NK-92 (cell line): ENCODE data around the gene PIP.
"Not testable (repeated sequence)": the region's sequence is repeated elsewhere in the genome, so short reads cannot be mapped to it uniquely, and the experiment has no call there.

Source experiments
- DNase-seq: peaks from one replicate; lab custom pipeline; 2025; ENCODE audit not compliant: unreplicated experiment; lab: John Stamatoyannopoulos, UW

PIP gene, protein sequence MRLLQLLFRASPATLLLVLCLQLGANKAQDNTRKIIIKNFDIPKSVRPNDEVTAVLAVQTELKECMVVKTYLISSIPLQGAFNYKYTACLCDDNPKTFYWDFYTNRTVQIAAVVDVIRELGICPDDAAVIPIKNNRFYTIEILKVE

DNA sequence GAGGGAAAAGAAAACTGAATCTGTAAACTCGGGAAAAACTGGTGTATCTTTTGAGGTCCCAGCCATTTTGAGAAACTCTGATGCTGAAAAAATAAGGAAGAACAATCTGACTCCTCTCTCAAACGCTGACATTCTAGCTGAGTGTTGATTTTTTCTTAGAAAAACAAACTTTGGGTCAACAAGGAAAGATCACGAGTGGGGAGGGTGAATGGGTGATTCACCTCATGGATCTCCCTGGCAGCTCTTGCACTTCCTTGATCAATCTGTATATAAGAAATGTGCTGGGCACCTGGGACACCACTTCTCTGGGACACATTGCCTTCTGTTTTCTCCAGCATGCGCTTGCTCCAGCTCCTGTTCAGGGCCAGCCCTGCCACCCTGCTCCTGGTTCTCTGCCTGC is at the start of gene PIP:
Gene PIP, plus strand, starts transcription at position 297 of the 400 bp plus-strand sequence. Its CDS starts 40 bp downstream, at position 337.
- no peak for DNase-seq

DNA sequence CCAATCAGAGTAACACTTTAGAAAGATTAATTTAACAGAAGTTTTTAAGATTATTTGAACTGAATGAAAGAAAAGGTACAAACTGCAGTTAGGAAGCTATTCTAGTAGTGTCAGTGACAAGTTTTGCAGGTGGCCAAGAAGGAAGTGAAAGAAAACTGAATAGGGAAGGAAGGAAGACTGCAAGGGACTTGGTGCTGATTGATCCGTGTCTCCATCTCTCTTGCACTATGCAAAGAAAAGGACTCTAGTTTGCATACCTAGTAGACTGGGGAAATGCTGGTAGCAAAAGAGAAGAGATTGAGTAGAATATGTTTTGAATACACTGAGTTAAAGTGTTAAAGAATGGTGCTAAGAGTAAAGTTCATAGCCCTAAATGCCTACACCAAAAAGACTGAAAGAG is 46.8 kb upstream of the PIP start:
- DNase-seq: no peak

DNA sequence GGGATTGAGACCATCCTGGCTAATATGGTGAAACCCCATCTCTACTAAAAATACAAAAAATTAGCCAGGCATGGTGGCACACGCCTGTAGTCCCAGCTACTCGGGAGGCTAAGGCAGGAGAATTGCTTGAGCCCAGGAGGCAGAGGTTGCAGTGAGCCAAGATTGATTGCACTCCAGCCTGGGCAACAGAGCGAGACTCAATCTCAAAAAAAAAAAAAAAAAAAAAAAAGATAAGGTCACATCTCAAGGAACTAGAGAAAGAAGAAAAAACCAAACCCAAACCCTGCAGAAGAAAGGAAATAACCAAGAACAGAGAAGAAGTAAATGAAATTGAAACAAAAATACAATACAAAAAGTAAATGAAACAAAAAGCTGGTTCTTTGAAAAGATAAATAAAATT is 46.3 kb upstream of the PIP start:
- DNase-seq: not testable (repeated sequence)

DNA sequence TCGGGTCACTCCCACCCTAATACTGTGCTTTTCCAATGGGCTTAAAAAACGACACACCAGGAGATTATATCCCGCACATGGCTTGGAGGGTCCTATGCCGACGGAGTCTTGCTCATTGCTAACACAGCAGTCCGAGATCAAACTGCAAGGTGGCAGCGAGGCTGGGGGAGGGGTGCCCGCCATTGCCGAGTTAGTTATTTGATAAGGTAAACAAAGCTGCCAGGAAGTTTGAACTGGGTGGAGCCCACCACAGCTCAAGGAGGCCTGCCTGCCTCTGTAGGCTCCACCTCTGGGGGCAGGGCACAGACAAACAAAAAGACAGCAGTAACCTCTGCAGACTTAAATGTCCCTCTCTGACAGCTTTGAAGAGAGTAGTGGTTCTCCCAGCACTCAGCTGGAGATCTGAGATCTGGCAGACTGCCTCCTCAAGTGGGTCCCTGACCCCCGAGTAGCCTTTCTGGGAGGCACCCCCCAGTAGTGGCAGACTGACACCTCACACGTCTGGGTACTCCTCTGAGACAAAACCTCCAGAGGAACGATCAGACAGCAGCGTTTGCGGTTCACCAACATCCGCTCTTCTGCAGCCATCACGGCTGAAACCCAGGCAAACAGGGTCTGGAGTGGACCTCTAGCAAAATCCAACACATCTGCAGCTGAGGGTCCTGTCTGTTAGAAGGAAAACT is 43.2 kb upstream of the PIP start:
- DNase-seq: not testable (repeated sequence)

DNA sequence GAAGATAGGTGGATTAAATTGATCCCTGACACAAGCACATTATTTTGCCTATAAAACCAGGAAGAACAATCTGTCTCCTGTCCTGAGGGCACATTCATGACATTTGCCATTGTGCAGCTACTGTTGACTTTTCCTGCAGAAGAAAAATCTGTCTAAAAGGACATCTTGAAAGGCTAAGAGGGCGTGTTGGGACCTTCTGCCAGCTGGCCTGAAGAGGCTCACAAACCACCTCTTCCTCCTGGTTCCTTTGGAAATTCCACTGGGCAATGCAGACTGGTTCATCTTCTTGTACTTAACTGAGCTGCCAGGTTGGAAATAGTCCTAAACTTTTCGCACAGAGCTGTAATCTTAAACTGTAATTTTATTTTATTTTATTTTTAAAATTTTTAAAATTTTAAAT is 35.7 kb upstream of the PIP start:
- DNase-seq: no peak

DNA sequence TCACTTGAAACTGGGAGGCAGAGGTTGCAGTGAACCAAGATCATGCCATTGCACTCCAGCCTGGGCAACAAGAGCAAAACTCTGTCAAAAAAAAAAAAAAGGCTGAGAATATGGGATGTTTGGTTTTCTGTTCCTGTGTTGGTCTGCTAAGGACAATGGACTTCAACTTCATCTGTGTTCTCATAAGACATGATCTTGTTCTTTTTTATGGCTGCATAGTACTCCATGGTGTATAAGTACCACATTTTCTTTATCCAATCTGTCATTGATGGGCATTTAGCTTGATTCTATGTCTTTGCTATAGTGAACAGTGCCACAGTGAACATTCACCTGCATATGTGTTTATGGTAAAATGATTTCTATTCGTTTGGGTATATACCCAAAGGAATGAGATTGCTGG is 32.3 kb upstream of the PIP start:
- not testable (repeated sequence) for DNase-seq

DNA sequence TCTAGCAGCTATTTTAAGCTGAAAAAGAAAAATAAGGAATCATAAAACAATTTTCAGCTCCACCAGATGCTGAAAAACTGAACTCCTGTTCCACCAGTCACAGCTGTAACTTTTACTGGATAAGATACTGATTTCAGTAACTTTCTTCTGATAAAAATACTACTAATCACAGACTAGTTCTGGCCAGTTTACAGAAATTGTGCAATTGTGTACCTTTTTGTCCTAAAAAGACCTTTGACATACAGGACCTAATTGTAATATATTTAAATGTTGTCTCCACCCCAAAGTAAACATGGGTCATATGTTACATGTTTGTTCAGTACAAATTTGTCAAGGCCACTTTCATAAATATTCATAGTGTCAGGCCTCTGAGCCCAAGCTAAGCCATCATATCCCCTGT is 27.1 kb upstream of the PIP start:
- no peak for DNase-seq

DNA sequence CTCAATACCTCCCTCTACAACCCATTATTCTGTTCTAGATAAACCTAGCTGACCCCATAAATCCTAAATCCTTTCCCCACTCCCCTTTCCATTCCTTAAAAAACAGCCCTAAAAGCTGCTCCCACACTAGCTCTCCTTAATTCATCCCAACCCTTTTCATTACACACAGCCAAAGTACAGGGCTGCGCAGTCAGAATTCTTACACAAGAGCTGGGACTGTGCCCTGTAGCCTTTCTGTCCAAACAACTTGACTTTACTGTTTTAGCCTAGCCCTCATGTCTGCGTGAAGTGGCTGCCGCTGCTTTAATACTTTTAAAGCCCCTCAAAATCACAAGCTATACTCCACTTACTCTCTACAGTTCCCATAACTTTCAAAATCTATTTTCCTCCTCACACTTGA is 23.9 kb upstream of the PIP start:
- not testable (repeated sequence) for DNase-seq

DNA sequence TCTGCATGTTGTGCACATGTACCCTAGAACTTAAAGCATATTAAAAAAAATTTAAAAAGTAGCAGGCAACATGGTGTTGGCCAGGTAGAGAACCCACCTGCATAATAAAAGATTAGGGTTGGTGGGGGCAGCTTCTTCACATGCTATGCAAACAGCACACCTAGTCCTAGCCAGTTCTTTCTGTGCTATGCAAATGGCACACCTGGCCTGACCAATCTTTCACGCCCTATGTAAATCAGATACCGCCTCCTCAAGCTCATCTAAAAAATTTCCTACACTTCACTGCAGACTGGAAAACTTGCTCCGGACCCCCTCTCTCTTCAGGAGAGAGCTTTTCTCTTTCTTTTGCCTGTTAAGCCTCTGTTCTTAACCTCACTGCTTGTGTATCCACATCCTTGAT is 14.5 kb upstream of the PIP start:
- no peak for DNase-seq

DNA sequence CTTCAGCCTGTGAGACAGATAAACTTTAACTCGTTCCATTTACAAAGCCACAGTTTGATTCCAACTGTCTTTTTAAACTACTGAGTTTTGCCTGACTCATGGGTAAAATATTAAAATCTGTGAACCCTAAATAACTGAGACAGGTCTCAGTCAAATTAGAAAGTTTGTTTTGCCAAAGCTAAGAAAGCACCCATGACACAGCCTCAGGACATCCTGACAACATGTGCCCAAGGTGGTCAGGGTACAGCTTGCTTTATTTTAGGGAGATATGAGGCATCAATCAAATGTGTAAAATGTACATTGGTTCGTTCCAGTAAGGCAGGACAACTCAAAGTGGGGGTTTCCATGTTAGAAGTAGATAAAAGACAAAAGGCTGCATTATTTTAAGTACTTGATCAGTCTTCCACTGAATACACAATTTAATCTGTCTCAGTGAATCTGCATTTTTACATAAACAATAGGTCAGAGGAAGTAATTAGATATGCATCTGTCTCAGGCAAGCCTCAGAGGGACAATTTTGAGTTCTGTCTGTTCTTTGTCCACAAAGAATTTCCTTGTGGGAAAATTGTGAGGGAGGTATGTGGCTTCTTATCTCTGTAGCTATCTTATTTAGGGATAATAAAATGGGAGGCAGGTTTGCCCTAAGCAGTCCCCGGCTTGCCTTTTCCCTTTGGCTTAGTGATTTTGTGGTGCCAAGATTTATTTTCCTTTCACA is 11.0 kb upstream of the PIP start:
- no peak for DNase-seq

DNA sequence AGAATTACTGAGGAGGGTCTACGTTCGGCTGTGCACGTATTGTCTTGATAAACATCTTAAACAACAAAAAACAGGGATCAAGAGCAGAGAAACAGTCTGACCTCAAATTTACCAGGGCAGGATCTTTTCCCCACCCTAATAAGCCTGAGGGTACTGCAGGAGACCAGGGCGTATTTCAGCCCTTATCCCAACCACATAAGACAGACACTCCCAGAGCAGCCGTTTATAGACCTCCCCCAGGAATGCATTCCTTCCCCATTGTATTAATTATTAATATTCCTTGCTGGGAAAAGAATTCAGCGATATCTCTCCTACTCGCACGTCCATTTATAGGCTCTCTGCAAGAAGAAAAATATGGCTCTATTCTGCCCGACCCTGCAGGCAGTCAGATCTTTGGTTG is 8.6 kb upstream of the PIP start:
- not testable (repeated sequence) for DNase-seq

DNA sequence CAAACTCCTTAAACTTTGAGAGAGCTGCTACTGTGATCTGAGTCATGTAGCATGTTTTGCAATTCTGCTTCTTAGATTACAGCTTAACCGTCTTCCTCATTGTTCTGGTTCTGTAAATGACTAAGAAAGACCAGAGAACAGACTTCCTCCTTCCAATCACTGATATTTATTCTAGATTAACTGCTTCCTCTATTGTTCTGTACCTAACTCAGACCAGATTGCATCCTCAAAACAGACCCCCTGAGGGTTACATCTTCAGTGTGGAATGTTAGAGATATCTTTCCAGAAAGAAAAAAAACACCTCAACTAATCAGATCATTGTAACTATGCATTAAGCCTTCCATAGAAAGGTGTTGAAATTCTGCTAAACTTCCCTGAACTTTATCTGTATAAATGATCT is 5.7 kb upstream of the PIP start:
- no peak for DNase-seq

DNA sequence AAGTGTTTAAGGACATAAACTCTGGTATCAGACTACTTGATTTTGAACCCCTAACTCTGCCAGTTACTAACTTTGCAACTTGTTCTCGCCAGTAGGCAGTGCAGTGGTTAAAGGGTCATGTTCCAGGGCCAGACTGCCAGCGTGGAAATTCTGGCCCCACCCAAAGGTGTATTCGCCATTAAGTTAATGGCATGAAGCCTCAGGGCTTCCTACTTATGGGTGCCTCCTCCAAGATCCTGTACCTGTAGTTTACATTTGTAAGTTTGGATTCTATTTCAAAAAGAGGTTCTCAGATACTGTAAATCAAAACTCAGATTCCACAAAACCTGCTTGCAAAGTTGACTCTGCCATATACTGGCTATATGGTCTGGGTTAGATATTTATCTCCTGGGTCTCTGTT is 2.8 kb upstream of the PIP start:
- DNase-seq: no peak

DNA sequence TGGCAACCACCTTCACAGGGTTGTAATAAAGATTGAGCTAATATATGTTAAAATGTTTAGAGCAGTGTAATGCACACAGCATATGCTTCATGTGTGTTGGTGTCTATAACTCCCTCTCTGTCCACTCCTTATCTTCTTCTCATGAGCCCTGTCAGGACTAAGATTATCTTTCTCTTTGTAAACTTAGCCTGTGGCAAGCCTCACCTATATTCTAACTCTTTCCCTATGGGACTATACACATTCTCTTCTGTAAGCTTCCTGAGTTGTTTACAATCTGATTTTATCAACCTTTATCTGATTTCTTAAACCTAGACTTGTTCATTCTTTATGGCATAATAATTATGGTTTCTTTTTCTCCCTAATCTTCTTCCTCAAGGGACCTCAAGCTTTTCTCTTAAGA is 2.4 kb upstream of the PIP start:
- no peak for DNase-seq

DNA sequence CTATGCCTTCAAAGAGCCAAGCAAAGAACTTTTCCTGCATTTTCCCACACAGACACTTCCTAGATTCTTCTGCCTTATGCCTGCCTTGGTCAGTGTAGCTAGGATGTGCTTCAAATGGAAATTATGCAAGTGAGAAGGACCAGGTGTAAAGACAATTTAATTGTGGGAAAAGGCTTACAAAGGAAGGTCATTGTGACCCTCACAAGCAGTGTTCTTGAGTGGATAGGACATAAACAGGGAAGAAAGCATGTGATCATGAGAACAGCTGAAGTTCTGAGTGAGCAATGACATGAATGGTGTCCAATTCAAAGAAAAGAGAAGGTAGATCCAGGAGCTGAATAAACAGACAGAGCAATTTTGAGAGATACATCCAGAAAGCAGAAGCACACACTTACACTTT is 1.3 kb upstream of the PIP start:
- no peak for DNase-seq

DNA sequence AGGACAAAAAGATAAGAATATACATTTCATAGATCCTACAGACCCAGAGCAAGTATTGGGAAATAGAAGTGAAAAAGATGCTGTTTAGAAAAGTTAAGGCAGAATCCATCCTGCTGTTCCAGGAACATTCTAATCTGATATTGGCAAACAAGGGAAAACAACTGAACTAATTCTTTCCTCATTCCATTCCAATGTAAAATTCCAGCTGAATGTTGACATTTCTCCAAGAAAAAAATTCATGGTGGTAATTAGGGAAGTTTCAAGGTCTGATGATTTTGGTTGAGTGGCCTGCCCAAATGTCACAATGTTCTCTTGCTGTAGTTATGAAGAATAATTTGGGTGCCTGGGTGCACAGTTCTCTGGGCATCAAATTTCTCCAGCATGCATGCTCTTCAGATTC is 15.2 kb downstream of the PIP start:
- no peak for DNase-seq

DNA sequence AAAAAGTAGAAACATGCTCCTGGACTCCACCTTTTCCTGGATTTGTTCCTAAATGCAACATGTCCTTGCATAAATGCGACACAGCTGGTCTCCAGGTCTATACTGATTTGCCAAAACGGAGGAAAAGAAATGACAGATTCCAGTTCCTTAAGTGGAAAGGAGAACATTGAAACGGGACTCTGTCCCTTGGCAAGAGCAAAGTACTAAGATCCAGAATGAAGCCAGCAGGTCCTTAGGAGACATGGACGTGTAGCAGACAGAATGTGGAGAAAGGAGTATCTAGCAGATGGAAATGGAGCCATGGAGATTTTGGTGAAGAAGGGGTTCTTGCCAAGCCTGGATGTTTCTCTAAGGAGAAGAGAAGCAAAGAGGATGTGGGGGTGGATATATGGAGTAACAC is 16.2 kb downstream of the PIP start:
- DNase-seq: no peak

DNA sequence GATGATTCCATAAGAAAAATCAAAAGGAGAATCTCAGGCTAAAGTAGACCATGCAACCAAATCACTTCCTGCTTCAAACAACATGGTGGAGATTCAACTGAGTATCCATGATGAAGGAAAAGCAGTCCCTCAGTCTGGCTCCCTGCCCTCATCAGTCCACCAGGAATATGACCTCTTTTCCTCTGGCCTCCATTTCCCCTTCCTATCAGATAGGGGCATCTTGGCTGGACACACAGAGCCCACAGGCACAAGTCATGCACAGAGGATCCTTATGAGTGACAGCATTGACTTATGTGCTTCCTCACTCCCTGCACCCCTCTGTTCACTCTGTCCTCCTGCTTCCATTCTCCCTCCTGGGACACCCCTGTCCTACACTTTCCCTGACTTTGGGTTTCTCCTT is 16.8 kb downstream of the PIP start:
- no peak for DNase-seq

DNA sequence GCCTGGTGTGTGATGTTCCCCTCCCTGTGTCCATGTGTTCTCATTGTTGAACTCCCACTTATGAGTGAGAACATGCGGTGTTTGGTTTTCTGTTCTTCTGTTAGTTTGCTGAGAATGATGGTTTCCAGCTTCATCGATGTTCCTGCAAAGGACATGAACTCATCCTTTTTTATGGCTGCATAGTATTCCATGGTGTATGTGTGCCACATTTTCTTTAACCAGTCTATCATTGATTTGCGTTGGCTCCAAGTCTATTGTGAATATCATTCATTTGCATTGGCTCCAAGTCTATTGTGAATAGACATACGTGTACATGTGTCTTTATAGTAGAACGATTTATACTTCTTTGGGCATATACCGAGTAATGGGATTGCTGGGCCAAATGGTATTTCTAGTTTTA is 18.8 kb downstream of the PIP start:
- DNase-seq: not testable (repeated sequence)

DNA sequence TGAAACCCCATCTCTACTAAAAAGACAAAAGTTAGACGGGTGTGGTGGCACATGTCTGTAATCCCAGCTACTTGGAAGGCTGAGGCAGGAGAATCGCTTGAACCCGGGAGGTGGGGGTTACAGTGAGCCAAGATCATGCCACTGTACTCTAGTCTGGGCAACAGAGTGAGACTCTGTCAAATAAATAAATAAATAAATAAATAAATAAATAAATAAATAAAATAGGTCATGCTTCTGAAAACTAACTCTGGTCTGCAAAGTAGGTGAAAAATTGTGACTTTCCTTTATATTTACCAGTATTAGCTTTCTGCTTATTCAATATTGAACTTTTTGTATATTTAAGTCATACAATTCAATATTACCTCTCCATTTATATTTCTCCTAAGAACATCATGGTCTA is 26.7 kb downstream of the PIP start:
- not testable (repeated sequence) for DNase-seq

DNA sequence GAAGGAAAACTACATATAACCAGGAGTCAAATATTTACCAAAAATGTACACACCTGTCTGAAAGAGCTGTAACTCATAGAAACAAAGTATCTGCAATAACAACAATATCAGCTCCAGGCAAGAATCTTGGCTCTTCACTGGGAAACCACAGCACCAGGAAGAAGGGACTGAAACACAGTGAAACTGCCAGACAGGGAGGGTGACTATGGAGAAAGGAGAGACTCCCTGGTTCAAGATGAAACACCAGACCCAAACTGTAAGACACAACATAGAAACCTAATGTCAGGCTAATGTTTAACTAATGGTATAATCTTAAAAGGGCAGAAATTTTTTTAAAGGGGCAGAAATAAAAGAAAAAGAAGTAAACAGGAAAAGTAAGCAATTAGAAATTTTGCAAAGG is 39.8 kb downstream of the PIP start:
- no peak for DNase-seq

DNA sequence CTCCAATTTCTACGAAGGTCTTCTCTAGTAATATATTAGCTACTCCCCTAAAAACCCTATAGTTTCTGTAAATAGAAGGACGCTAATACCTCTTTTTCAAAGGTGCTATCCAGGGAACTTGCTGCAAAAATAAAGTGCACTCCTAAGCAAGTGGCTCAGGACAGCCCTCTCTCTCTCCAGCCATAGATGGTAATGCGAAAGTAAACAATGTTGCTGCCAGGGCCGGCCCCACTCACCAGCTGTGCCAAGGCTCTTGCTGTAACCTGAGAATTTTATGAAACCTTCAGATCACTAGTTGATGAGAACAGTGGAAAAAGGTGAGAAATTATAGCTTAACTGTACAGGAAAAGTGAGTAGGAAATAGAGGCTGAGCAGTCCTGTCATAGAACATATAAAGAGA is 40.5 kb downstream of the PIP start:
- DNase-seq: no peak

DNA sequence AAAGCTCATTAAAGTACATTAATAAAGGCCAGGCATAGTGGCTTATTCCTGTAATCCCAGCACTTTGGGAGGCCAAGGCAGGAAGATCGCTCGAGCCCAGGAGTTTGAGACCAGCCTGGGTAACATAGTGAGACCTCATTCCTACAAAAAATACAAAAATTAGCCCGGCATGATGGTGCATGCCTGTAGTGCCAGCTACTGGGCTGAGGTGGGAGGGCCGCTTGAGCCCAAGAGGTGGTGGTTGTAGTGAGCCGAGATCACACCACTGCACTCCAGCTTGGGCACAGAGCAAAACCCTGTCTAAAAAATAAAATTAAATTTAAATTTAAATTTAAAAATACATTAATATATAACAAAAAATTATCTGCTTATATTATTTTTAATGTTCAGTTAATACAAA is 44.3 kb downstream of the PIP start:
- DNase-seq: no peak
